K562 (cell line): ENCODE results near the gene LSS. TPM values are rescaled to one million over a fixed set of nuclear protein-coding genes. Genes with fewer than 3 reads are reported as not detected.
A peak's percentile ranks its signal among the peaks of the same experiment; 100 is the strongest.

ENCODE experiments used
- ARID1B ChIP-seq: fragments of 450-650 bp; IDR thresholded peaks from 2 replicates; pipeline ENCODE4 v1.6.1; 2016; ENCODE audit warnings: antibody characterized with exemption, mild to moderate bottlenecking, inconsistent platforms
- ATF2 ChIP-seq: sonication (generic); formaldehyde crosslinking; IDR thresholded peaks from 2 replicates; pipeline ENCODE4 v1.8.1; 2022; ENCODE audit warnings: missing genetic modification reagents
- CLOCK ChIP-seq: fragments of 250-450 bp; sonication (Bioruptor Pico); IDR thresholded peaks from 2 replicates; pipeline ENCODE4 v1.4.0; 2020; ENCODE audit warnings: mild to moderate bottlenecking, moderate library complexity, borderline replicate concordance
- E2F6 ChIP-seq, 2 experiments: IDR thresholded peaks; 2 replicates each; pipeline ENCODE4 v1.6.1; 2011; ENCODE audit warnings: borderline replicate concordance in 1 of 2, control low read depth in 1 of 2, low read depth in 1 of 2, low read length in 1 of 2, mild to moderate bottlenecking in 1 of 2, mixed read lengths in 1 of 2, moderate library complexity in 1 of 2; ENCODE audit not compliant: insufficient read depth in 1 of 2, insufficient read length in 1 of 2, poor library complexity in 1 of 2, severe bottlenecking in 1 of 2; ENCODE audit errors: extremely low read depth in 1 of 2
- HOXB6 ChIP-seq: fragments of 250-450 bp; sonication (Bioruptor Pico); IDR thresholded peaks from 2 replicates; pipeline ENCODE4 v1.5.1; 2022; ENCODE audit warnings: mild to moderate bottlenecking, borderline replicate concordance
- IFI16 ChIP-seq: fragments of 250-450 bp; sonication (Bioruptor Pico); IDR thresholded peaks from 2 replicates; pipeline ENCODE4 v2.1.2; 2022; ENCODE audit warnings: mild to moderate bottlenecking, inconsistent platforms
- LCOR ChIP-seq: sonication (generic); formaldehyde crosslinking; IDR thresholded peaks from 2 replicates; pipeline ENCODE4 v1.8.0; 2022; ENCODE audit warnings: mild to moderate bottlenecking, missing genetic modification reagents
- MLLT1 ChIP-seq, 2 experiments: fragments of 450-650 bp; IDR thresholded peaks; 2 replicates each; pipeline ENCODE4 v1.6.1; 2016
- MXD1 ChIP-seq: fragments of 250-450 bp; sonication (Bioruptor Pico); IDR thresholded peaks from 2 replicates; pipeline ENCODE4 v1.8.0; 2021; ENCODE audit warnings: borderline replicate concordance, mild to moderate bottlenecking, moderate library complexity; ENCODE audit not compliant: poor library complexity, severe bottlenecking
- RNF2 ChIP-seq: sonication (generic); IDR thresholded peaks from 2 replicates; pipeline ENCODE4 v1.6.1; 2016
- RUNX1 ChIP-seq: sonication (generic); IDR thresholded peaks from 2 replicates; pipeline ENCODE4 v1.6.1; 2016; ENCODE audit warnings: antibody characterized with exemption, low read depth
- TEAD4 ChIP-seq, 2 experiments: sonication (generic) in 1 of 2; formaldehyde crosslinking in 1 of 2; IDR thresholded peaks; 2 replicates each; pipeline versions ENCODE4 v1.6.1 to v1.8.0; 2012 to 2022; ENCODE audit warnings: borderline replicate concordance in 1 of 2, inconsistent platforms in 1 of 2, low read length in 1 of 2, mild to moderate bottlenecking in 1 of 2, missing genetic modification reagents in 1 of 2
- UBTF ChIP-seq, 2 experiments: IDR thresholded peaks; 2 replicates each; pipeline ENCODE4 v1.6.1; 2012; ENCODE audit warnings: improper control_type of control experiment in 2 of 2, low read depth in 2 of 2, low read length in 2 of 2, borderline replicate concordance in 1 of 2
- XRCC4 ChIP-seq: IDR thresholded peaks from one replicate; pipeline ENCODE4 v1.6.1; 2011; ENCODE audit not compliant: insufficient read depth, insufficient read length; ENCODE audit errors: extremely low read depth
- ZNF140 ChIP-seq: fragments of 250-450 bp; sonication (Bioruptor Pico); IDR thresholded peaks from 2 replicates; pipeline ENCODE4 v1.8.0; 2021; ENCODE audit warnings: moderate library complexity, mild to moderate bottlenecking, inconsistent platforms
- ZNF274 ChIP-seq: IDR thresholded peaks from 2 replicates; pipeline ENCODE4 v1.6.1; 2011; ENCODE audit warnings: low read depth, mild to moderate bottlenecking, low read length, moderate library complexity, borderline replicate concordance
- polyA plus RNA-seq, 8 experiments: library from polyadenylated mRNA; depleted of rRNA in 4 of 8; stranded (reverse) in 5 of 8; unstranded in 3 of 8; fragments of >200 nt; fragmentation: Nextera tagmentation in 2 of 8; fragmentation: Illumina TruSeq in 1 of 8; extraction: Ambion mirVana in 2 of 8; extraction: Trizol in 1 of 8; gene quantifications; 2 replicates each; pipeline versions ENCODE4 v1.2.1 to v1.2.3, GENCODE V29; 2011 to 2014; ENCODE audit warnings: inconsistent platforms in 1 of 8, missing spikeins in 1 of 8
- total RNA-seq, 7 experiments: library from RNA; depleted of rRNA in 6 of 7; stranded (reverse); fragments of >200 nt in 6 of 7; fragmentation: Illumina TruSeq in 2 of 7; extraction: Trizol in 2 of 7; gene quantifications; 2 replicates each; pipeline versions ENCODE4 v1.2.1 to v1.2.3, GENCODE V29; 2011 to 2021; ENCODE audit warnings: low replicate concordance in 1 of 7

LSS gene
- total and polyA plus RNA-seq, 9 of the 15 experiments (the other 6 are each of a cell fraction or from before 2014, with no cell fraction given): 2.2 to 89.5 (median 37.4) TPM

GRCh38 chr21:46183910-46184624, 44.5 kb downstream of the LSS start, which contains the start of gene SPATC1L (continued):
- no peak for TF ChIP-seq ATF2 (CRISPR knock-in tag)
- TF ChIP-seq HOXB6 (CRISPR knock-in tag): no peak
- no peak for TF ChIP-seq CLOCK (CRISPR knock-in tag)
- TF ChIP-seq ZNF274: no peak
- TF ChIP-seq ZNF140: no peak
- TF ChIP-seq TEAD4 (IDR thresholded peaks at IDR 0.05; ENCODE audit: low read length): peak; percentile 17; the same call in 1 of the 2 replicates
- TF ChIP-seq TEAD4 (CRISPR knock-in tag; IDR thresholded peaks at IDR 0.05; ENCODE audit: borderline replicate concordance): no peak
- TF ChIP-seq RUNX1: no peak
- TF ChIP-seq RNF2: 0 out of 2 replicates have a peak, but pooled peaks have one; percentile 52
- TF ChIP-seq UBTF (IDR thresholded peaks at IDR 0.05; ENCODE audit: borderline replicate concordance in 1 of 2, low read depth in 2 of 2, low read length in 2 of 2): no peak
- TF ChIP-seq ARID1B: peak; percentile 41; the same call in 1 of the 2 replicates
- TF ChIP-seq MXD1 (CRISPR knock-in tag): no peak
- no peak for TF ChIP-seq LCOR (CRISPR knock-in tag)
- TF ChIP-seq IFI16 (CRISPR knock-in tag): no peak
- no peak for TF ChIP-seq E2F6 (IDR thresholded peaks at IDR 0.05; ENCODE audit: borderline replicate concordance in 1 of 2, extremely low read depth in 1 of 2, insufficient read depth in 1 of 2, insufficient read length in 1 of 2, low read depth in 1 of 2, low read length in 1 of 2, poor library complexity in 1 of 2, severe bottlenecking in 1 of 2)
- TF ChIP-seq MLLT1 (IDR thresholded peaks at IDR 0.05): peak in 1 of 2 experiments; percentile 32; a peak in 1 of 4 replicates
- TF ChIP-seq XRCC4: no peak
